ENCODE results near the gene CENPQ.

The CENPQ gene

DNA sequence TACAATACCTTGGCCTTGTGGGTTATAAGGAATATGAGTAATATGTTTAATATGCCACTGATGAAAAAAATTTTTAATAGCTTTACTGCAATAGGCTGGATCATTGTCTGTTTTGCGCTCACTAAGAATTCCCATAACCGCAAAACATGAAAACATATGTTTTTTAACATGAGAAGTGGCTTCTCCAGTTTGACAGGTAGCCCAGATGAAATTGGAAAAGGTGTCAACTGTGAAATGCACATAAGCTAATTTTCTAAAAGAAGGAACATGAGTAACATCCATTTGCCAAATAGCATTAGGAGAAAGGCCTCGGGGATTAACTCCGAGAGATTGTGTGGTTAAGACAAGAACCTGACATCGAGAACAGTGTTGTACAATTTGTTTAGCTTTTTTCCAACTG is 41.5 kb downstream of the CENPQ start:
- no peak for DNase-seq

DNA sequence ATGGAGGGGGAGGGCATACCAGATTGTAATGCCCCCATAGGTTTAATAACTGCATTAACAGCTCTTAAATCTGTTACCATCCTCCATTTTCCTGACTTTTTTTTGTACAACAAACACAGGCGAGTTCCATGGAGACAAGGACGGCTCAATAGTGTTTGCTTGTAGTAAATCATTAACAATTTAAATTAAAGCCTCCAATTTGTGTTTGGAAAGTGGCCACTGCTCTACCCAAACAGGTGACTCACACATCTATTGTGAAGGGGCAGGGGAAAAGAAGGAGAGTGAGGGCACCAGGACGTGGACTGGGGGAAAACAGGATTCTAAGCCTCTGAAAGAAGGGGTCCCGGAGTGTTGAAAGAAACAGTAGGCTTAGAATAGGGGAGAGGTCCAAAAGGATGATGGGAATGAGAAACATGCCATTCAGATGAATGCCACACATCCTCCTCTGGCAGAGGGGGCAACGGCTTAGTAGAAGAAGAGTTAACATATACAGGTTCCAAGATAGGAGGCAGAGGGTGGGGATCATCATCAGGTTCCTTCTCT is 43.5 kb downstream of the CENPQ start:
- no peak for DNase-seq

DNA sequence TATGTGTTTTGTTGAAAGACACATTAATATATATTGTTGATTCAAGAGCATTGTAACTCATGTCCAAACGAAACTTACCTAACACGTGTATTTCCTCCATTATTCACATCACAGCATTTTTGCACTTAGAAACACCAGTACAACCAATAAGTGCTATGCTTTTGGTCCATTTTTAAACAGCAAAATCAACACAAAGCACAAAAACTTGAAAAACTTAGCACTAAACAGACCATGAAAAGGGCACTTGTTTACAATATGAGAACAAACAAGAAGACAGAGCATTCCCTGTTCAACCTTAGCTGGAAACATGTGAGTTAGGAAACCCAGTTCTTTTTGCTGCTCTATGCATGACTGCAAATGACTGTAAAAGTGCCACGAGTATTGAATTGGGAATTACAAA is 46.2 kb downstream of the CENPQ start:
- no peak for DNase-seq

DNA sequence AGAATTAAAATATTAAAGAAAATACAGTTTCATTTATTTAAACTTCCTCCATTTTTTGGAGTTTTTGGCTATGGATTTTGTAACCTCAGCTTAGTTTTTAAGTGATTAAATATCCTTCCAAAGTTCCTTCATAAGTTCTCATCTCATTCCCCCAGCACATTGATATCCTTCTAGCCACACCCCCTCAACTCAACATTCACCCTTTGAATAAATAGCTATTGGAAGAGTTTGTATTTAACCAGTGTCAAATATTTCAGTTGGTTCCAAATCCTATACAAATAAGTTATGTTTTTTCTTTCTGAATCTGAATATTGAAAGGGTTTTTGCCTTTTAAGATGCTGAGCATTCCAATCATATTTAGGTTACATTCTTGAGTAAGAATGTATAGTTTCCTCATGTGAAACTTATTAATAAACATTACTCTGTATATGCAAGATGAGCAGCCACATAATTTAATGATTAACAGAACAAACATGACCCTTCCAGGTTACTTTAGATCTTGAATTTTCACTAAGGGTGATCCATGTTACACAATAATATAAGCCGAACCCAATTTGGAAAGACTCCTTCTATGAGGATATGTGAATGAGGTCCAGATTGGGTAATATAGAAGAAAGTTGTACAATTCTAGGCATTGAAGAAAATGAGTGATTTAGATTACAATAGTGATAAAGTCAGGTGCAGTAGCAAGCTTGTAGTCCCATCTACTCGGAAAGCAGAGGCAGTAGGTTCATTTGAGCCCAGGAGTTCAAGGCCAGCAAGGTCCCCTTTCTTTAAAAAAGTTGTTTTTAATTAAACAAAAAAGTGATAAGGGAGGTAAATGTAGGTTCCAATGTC is 50.2 kb downstream of the CENPQ start:
- DNase-seq = no peak

DNA sequence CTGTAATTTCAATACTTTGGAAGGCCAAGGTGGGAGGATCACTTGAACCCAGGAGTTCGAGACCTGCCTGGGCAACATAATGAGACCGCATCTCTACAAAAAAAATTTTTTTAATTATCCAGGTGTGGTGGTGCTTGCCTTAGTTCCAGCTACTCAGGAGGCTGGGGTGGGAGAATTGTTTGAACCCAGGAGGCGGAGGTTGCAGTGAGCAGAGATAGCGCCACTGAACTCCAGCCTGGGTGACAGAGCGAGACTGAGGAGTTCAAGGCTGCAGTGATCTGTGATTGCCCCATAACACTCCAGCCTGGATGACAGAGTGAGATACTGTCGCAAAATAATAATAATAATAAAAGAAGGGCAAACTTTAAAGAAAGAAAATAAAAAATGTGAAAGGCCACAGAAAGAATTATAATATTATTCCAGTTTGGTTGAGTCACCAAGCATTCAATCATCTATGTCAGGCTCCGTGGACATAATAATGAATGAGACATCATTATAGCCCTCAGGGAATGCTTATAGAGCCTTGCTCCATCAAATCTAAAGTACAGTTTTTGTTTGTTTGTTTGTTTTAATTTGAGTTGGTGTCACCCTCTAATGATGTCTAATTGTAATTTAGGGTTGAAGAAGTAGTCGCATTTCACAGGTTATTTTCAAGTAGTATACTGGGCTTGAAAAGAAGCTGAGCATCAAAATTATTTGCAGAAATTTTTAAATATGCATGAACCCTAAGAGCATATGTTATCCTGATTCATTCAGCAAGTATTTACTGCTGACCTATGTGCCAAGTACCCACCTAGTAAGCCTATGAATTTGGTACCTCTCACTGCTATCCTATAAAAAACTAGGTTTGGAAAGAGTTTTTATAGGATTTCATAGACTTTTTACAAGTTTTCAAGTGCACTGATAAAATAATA is 51.7 kb downstream of the CENPQ start:
- DNase-seq = no peak

DNA sequence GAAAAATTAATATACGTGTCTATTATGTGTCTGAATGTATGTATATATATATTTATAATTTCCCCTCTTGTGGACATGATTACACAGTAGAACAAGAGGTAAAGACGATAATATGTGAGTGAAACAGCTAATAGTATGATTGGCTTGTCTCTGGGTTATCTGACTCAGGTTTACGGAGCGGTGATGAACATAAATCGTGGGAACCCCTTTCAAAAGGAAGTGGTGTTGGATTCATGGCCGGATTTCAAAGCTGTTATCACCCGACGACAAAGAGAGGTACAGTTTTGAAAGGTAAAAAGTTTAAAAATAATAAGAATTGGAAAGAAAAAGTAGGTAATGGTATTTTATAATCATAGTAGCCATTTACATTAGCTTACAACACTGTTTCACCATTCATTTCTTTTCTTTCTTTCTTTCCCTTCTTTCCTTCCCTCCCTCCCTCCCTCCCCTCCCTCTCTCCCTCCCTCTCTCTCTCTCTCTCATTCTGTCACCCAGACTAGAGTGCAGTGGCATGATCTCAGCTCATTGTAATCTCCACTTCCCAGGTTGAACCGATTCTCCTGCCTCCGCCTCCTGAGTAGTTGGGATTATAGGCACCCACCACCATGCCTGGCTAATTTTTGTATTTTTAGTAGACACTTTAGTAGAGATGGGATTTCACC is 52.4 kb downstream of the CENPQ start:
- no peak for DNase-seq

DNA sequence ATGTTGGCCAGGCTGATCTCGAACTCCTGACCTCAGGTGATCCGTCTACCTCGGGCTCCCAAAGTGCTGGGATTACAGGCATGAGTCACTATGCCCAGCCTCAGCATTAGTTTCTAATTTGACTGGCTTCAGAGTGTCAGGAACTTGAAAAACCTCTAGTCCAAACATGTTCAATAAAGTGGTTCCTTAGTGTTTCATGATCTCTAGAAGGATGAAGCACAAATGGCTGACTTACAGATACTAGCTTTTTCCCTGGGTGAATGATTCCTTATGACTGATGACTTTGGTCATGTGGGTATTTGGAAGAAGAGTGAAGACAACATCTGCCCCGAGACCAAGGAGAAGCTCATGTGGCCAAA is 53.0 kb downstream of the CENPQ start:
- no peak for DNase-seq

DNA sequence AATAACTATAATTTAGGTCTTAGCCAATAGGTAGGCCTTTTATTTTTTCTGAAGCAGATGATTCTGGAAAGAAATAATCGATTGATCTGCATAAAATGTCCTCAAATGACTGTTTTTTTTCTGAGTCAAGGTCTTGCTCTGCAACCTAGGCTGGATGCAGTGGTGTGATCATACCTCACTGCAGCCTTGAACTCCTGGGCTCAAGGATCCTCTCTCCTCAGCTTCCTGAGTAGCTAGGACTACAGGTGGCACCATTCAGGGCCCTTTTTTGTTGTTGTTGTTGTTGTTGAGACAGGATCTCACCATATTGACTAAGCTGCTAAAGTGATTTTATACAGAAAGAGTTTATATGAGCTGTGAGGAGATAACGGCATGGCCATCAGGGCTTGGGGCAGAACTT is 54.7 kb downstream of the CENPQ start:
- no peak for DNase-seq

DNA sequence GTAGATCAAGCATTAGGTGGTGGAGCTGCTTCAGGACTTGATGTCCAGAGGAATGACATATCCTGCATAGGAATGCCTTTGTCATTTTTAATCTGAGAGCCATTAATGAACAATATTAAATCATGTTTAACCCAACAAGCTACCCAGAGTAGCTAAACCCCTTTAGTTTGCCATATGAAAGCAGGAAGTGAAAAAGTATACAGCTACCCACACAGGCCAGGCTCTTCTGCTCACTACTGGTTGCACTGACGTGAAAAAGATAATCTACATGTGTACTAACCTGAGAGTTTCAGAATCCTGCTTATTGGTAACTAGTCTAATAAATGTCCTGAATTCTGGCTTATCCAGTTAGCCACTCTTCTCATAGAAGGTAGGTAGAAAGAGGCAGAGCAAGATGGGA is 56.5 kb downstream of the CENPQ start:
- DNase-seq = no peak

DNA sequence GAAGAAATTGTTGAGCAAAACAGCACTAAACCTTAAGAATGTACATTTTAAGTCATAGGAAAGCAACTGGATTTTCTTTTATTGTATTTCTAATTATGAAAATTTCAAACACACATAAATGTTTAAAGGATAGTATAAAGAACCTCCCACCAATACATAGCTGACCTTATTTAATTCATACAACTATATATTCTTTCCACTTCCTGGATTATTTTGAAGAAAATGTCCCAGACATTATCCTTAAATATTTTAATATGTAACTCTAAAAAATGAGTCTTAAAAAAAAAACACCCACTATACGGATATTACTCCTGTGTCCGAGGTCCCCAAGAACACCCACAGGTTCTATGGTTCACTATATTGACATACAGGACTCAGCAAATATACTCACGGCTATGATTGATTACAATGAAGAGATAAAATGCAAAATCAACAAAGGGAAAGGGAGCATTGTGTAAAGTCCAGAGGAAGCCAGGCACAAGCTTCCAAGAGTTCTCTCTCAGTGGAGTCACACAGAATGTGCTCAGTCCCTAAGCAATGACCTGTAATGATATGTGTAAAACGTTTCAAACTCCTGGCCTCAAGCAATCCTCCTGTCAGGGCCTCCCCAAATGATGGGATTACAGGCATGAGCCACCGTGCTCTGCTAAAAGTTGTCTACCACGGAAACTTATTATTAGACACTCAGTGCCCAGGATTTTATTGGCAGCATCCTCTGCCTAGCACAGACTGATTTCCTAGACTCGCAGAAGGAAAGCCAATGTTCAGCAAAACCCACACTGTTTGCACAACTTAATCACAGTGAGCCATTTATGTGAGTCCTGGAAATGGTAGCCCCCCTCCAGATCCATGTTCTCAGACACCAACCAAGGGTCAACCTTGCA is 59.8 kb downstream of the CENPQ start:
- no peak for DNase-seq

DNA sequence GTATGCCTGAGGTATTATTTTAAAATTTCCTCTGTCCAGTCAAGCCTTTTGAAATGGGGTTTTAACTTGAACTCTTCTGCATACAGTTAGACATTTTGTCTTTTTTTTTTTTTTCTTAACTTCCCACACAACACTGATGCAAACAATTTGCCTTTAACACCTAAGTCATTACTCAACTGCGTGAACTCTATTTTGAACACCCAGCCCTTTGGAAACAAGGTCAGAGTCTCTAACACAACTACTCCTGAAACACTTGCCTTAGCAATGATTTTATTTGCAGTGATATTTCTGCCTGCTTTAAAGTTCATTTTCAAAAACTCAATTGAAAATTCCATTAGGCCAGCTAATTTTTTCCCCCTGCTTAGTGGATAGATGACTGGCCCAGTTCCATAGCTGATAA is 60.7 kb downstream of the CENPQ start:
- no peak for DNase-seq

DNA sequence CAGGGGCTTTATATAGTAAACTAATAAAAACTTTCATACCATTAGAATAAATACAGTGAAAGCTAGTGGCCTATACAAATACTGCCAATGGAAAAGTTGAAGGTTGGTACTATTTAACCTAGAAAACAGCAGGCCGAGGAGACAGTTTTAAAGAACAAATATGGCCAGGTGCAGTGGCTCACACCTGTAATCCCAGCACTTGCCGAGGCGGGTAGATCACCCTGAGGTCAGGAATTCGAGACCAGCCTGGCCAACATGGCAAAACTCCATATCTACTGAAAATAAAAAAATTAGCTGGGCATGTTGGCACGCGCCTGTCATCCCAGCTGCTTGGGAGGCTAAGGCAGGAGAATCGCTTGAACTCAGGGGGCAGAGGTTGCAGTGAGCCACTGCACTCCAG is 61.4 kb downstream of the CENPQ start:
- no peak for DNase-seq

DNA sequence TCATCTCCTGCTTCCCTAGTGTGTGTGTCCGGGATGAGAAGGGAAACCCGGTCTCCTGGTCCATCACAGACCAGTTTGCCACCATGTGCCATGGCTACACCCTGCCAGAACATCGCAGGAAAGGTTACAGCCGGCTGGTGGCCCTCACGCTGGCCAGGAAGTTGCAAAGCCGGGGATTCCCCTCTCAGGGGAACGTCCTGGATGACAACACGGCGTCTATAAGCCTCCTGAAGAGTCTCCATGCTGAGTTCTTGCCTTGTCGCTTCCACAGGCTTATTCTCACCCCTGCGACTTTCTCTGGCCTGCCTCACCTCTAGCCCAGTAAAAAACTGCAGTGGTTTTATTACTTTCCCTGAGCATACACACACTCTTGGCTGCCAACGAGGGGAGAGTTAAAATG is 63.4 kb downstream of the CENPQ start:
- DNase-seq = no peak

DNA sequence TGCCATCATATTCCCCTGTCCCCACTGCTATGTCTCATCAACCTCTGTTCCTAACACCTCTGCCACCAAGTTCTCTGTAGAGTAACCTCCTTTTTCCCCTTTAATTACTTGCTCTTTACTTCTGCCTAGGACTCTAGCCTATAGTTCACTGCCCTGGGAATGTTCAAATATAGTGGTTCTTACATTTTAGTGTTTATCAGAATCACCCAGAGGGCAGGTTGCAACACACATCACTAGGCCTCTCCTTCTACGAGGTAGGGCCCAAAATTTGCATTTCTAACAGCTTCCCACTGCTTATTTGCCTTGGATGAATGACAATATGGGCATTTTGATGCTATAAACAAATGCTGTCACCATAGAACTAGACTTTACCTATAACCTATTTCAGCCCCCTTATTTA is 64.2 kb downstream of the CENPQ start:
- no peak for DNase-seq

DNA sequence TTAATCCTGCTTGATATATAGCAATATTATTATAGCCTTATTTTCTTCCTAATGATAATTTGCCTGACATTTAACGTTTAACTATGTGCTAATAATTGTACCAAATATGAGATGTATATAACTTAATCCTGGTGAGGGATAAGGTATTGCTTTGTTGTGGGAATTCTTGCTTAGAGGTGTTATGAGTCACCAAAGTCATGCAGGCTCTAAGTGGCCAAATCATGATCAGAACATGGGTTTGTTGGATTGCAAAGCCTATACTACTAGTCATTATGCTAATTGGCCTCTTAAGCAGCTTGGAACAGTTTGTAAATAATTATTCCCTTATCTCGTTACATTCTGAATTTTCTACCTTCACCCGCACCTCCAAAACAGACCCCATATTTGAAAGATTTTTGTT is 65.4 kb downstream of the CENPQ start:
- DNase-seq = no peak

DNA sequence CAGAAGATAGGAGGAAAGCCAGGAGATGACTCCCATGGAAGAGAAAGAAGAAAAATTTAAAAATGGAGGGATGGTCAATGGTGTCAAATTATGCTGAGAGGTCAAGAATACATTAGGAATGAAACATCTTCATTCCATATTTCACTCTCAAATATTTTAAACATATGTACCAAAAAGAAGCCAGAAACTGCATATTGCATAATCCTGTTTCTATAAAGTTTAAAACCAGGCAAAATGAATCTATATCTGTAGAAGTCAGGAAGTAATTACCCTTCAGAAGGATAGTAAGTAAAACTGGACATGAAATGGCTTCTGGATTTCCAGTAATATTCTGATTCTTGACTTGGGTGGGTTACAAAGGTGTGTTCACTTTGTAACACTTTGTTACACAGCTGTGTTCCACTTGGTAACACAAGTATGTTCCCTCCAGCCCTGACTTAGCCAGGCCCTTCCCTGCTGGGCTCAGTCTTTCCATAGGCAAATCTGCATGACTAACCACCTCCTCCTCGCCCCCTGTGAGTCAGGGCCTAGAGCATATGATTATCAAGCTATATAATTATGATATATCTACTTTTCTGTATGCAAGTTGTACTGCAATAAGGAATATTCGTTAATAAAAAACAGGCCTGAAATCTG is 67.1 kb downstream of the CENPQ start:
- no peak for DNase-seq

DNA sequence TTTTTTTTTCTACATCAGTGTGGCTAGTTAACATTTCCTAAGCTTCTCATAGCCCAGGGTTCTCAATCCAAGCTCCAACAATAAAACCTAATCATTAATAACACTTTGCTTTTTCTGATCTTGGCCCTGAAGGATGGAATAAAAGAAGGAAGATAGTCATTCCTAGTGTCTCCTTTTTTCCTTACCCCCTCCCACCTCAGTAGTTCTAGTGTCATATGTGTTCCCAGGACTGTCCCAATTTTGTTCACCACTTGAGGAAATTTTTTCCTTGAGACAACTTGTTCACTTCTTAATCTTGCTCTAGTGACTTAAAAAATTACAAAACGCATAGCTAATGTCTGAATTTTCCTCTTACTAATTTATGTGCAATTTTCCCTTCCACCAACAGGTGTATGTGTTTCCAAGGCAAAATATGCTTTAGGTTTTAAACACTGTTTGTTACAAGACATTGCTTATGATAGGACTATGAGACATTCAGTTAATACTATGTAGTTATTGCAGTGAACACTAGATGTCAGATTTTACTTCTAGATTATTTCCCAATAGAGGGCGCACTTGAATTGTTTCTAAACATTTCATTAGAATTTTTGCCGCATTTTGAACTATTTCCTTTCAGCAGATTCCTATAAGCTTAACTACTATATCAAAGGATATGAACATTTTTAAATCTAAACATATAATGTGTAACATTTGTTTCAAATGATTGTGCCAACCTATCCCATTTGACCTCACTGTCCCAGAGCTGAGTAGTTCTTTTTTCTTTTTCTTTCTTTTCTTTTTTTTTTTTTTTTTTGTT is 68.8 kb downstream of the CENPQ start:
- peak in 1 of 56 donors; percentile 55 for DNase-seq

DNA sequence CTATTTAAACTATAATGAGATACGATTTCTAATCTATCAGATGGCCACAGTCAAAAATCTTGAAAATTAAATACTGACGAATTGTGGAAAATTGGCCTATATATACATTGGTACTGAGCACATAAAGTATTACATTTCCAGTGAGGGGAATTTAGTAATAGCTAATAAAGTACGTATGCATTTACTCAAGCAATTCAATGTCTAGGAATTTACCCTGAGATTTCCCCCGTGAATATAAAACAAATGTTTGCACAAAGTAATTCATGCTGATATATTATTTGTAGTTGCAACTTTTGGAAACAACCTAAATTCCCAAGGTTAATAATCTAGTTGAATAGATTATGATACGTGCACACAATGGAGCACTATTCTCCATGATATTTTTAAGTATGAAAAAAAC is 72.6 kb downstream of the CENPQ start:
- DNase-seq = no peak

DNA sequence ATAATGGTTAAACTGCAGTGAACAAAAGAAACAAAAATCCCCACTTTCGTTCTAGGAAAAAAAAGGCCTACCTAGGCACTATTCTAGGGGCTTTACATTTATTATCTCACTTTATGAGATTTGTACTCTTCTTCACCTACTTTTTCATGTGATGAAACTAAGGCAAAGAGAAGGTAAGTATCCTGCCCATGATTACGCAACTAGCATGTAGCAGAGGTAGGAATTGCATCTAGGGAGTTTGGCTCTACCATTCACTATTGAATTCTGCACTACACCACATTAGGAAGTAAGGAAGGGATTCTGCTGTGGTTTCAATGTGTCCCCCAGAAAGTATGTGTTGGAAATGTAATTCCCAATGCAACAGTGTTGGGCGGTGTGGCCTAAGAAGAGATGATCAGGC is 75.9 kb downstream of the CENPQ start:
- no peak for DNase-seq

DNA sequence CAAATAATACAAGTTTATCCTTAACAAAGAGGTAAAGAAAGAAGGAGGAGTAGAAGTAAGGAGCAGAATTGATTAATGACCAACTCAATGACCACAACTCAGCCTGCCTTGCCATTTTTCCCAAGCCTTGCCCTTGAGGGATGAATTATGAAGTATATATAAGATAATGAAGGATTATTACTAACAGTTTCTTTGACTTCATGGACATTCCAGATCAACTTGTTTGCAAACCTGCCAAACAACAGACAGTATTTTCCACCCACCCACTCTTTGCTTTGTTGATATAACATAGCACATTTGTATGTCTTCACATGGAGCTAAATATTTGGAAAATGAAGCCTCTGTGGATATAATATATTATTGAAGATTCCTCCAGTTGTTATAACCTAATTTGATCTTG is 77.4 kb downstream of the CENPQ start:
- DNase-seq = no peak

Data from amygdala (tissue), 56 donors.